ENCODE results near the gene PELI2. TPM values are rescaled to one million over a fixed set of nuclear protein-coding genes. Genes with fewer than 3 reads are reported as not detected.

PELI2 gene
- total RNA-seq, 4 donors from 2014 or later, result 2.5 to 5.8 (median 4.2) TPM

- Histone ChIP-seq H3K27me3 (no peaks in the 10 kb centered on the region), H3K9me3 (no peaks in the 10 kb centered on the region), H3K36me3 (no peaks in the 10 kb centered on the region), H3K4me3 (no peak overlapping the region), H3K4me1 (peaks cover 14 to 22% of the 10 kb centered on the region in 2 donors), H3K27ac (no peak overlapping the region)
- intact Hi-C loops (cut with DNase I; ENCODE audit: low total_unique reads), result no loop called here
- DNase-seq (no peak), ATAC-seq (no peak)
- TF ChIP-seq CTCF (IDR thresholded peaks at IDR 0.05 in 4 of 5, conservative IDR thresholded peaks at IDR 0.05 in 1 of 5) (no peak), POLR2A (IDR thresholded peaks at IDR 0.05) (no peak)
- in situ Hi-C loops (cut with MboI; ENCODE audit: low sequenced_read_pairs in 4 of 4), result no loop called here
Measured at GRCh38 chr14:56224229-56224628, 106.0 kb downstream of the PELI2 start.

DNA sequence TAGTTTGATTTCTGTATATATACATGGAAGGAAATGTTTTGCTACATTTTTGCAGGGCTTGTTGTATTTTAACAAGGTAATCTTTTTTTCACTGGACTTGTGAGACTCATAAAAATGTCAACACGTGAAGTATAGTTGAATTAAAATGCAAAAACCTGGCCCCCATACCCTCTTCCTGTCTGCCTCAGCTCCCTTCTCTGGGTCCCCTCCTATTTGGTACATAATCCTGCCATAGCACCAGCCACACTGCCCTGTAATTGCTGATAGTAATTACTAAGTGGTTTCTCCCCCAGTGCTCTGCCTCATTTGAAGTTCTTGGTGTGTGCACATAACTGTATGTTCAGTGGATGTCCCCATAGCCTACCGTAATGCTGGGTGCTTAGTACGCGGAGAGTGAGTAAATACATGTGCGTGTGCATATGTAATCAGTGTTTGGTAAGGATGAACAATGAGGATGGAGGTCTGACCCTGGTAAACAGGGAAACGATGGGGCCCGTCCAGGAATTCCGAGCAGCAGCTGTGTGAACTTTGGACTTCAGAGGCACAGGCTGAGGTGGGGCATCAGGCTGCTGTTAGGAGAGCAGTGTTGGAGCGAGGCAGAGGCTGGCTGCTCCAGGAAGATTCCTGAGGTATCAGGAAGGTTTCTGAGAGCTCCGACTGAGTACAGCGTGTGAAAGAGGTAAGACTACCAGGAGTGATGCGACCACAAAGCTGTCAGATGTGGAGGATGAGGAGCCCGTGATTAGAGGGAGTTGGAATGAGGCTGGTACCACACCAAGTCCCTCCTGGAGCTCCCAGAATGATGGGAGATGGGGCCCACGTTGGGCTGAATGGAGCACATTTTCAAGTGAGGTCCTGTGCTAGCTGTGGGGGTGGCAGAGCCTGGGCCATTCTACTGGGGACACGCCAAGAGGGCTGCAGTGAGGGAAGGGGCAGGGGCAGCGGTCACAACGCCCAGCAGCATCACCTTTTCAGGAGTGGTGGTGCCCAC lies 106.8 kb downstream of the PELI2 start:
- Histone ChIP-seq H3K36me3 (no peaks in the 10 kb centered on the region), H3K4me3 (no peak overlapping the region), H3K27ac (no peak overlapping the region), H3K27me3 (no peaks in the 10 kb centered on the region), H3K9me3 (no peaks in the 10 kb centered on the region), H3K4me1 (peaks cover 8 to 16% of the 10 kb centered on the region in 2 donors)
- in situ Hi-C loops (cut with MboI; ENCODE audit: low sequenced_read_pairs in 4 of 4) (no loop called here), intact Hi-C loops (cut with DNase I; ENCODE audit: low total_unique reads) (no loop called here)
- ATAC-seq, result no peak
- TF ChIP-seq CTCF (IDR thresholded peaks at IDR 0.05 in 4 of 5, conservative IDR thresholded peaks at IDR 0.05 in 1 of 5), result no peak
- TF ChIP-seq POLR2A (IDR thresholded peaks at IDR 0.05), result no peak
- no peak for DNase-seq

GRCh38 chr14:56235388-56235787 lies 117.2 kb downstream of the PELI2 start:
- intact Hi-C loops (cut with DNase I; ENCODE audit: low total_unique reads), result no loop called here
- no peaks in the 10 kb centered on the region for H3K9me3 ChIP-seq
- no peak overlapping the region for H3K27ac ChIP-seq
- H3K27me3 ChIP-seq, result no peaks in the 10 kb centered on the region
- no peak for ATAC-seq
- H3K36me3 ChIP-seq, result no peaks in the 10 kb centered on the region
- in situ Hi-C loops (cut with MboI; ENCODE audit: low sequenced_read_pairs in 4 of 4), result no loop called here
- no peaks in the 10 kb centered on the region for H3K4me1 ChIP-seq
- no peak for DNase-seq
- no peak overlapping the region for H3K4me3 ChIP-seq
- TF ChIP-seq CTCF (IDR thresholded peaks at IDR 0.05 in 4 of 5, conservative IDR thresholded peaks at IDR 0.05 in 1 of 5) (no peak), POLR2A (IDR thresholded peaks at IDR 0.05) (no peak)

DNA sequence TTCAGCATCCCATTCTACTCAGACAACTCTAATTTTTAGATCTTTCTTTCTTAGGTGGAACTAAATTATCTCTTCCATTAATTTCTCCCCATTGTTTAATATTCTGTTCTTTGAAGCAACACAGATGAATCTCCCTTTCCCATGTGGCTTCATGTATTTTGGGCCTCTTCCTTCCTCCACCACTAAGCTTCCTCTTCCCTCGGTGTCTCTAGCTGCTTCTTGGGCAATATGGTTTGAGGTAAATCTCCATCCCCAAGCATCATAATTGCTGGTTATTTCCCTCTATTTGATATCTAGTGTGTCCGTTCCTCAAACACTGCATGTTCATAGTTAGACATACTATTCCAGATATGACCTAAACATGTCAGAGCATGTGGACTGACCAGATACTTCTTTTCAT lies 119.2 kb downstream of the PELI2 start:
- TF ChIP-seq CTCF (IDR thresholded peaks at IDR 0.05 in 4 of 5, conservative IDR thresholded peaks at IDR 0.05 in 1 of 5) (no peak), POLR2A (IDR thresholded peaks at IDR 0.05) (no peak)
- no peaks in the 10 kb centered on the region for H3K27me3 ChIP-seq
- no peak overlapping the region for H3K4me3 ChIP-seq
- H3K27ac ChIP-seq, result no peak overlapping the region
- intact Hi-C loops (cut with DNase I; ENCODE audit: low total_unique reads), result no loop called here
- ATAC-seq, result no peak
- in situ Hi-C loops (cut with MboI; ENCODE audit: low sequenced_read_pairs in 4 of 4), result no loop called here
- H3K36me3 ChIP-seq, result no peaks in the 10 kb centered on the region
- H3K4me1 ChIP-seq, result no peaks in the 10 kb centered on the region
- no peaks in the 10 kb centered on the region for H3K9me3 ChIP-seq
- DNase-seq, result no peak
